PC-9 (cell line): ENCODE measurements around the gene KRTAP4-9. TPM values are rescaled to one million over a fixed set of nuclear protein-coding genes. Genes with fewer than 3 reads are reported as not detected.

Experiments used
- BruUV-seq: library from RNA; stranded (reverse); fragments of 400-500 nt; replicated peaks from 2 replicates; lab custom pipeline; 2021; lab: Mats Ljungman, UMichigan
- CTCF ChIA-PET: fragments of 300-600 bp; sonication (Branson Sonifier 250); formaldehyde crosslinking; loops from one replicate; lab custom pipeline; 2022; ENCODE audit warnings: antibody characterized with exemption; lab: Charles Lee
- POLR2A ChIA-PET: fragments of 300-600 bp; sonication (Branson Sonifier 250); formaldehyde crosslinking; loops from one replicate; lab custom pipeline; 2022; ENCODE audit warnings: antibody characterized with exemption; ENCODE audit not compliant: unreplicated experiment; lab: Charles Lee
- DNase-seq, 2 experiments: peaks; one replicate each; pipeline versions ENCODE4 v3.0.0 to v3.0.0-alpha.2; 2015 to 2022; ENCODE audit warnings: mixed read lengths in 1 of 2
- H2AFZ ChIP-seq: fragments of 200-600 bp; sonication (generic); 2 replicates; pipeline ENCODE4 v1.8.1; 2017; ENCODE audit warnings: antibody characterized with exemption
- H3F3A ChIP-seq: fragments of 200-600 bp; sonication (generic); 2 replicates; pipeline ENCODE4 v1.8.1; 2017; ENCODE audit warnings: antibody characterized with exemption, mild to moderate bottlenecking, low read depth; ENCODE audit not compliant: insufficient read depth
- H3K27ac ChIP-seq: fragments of 200-600 bp; sonication (generic); 2 replicates; pipeline ENCODE4 v1.6.1; 2016; ENCODE audit warnings: mixed run types
- H3K27me3 ChIP-seq: fragments of 200-600 bp; sonication (generic); 2 replicates; pipeline ENCODE4 v1.6.1; 2016; ENCODE audit warnings: low read depth, mixed run types; ENCODE audit not compliant: insufficient read depth
- H3K36me3 ChIP-seq: fragments of 200-600 bp; sonication (generic); 2 replicates; pipeline ENCODE4 v1.6.1; 2016; ENCODE audit warnings: low read depth, mixed run types
- H3K4me1 ChIP-seq: fragments of 200-600 bp; sonication (generic); replicated peaks from 2 replicates; pipeline ENCODE4 v1.6.1; 2016; ENCODE audit warnings: mixed run types; ENCODE audit not compliant: insufficient read depth
- H3K4me2 ChIP-seq: fragments of 200-600 bp; sonication (generic); 2 replicates; pipeline ENCODE4 v1.6.1; 2017; ENCODE audit warnings: mixed run types
- H3K4me3 ChIP-seq: fragments of 200-600 bp; sonication (generic); 2 replicates; pipeline ENCODE4 v1.6.1; 2016; ENCODE audit warnings: mixed run types
- H3K79me2 ChIP-seq: fragments of 200-600 bp; sonication (generic); 2 replicates; pipeline ENCODE4 v1.6.1; 2017; ENCODE audit warnings: low read depth, mixed run types
- H3K9me2 ChIP-seq: fragments of 200-600 bp; sonication (generic); 2 replicates; pipeline ENCODE4 v1.8.1; 2017; ENCODE audit warnings: mild to moderate bottlenecking; ENCODE audit not compliant: insufficient read depth
- H3K9me3 ChIP-seq: fragments of 200-600 bp; sonication (generic); 2 replicates; pipeline ENCODE4 v1.8.1; 2016; ENCODE audit warnings: low read depth; ENCODE audit not compliant: insufficient read depth
- H4K20me1 ChIP-seq: fragments of 200-600 bp; sonication (generic); 2 replicates; pipeline ENCODE4 v1.8.1; 2017; ENCODE audit not compliant: insufficient read depth
- CTCF ChIP-seq: fragments of 200-600 bp; sonication (generic); conservative IDR thresholded peaks from 2 replicates; pipeline ENCODE4 v1.6.1; 2017; ENCODE audit warnings: mixed run types, antibody characterized with exemption, mild to moderate bottlenecking, moderate library complexity
- EZH2 ChIP-seq: fragments of 200-600 bp; sonication (generic); IDR thresholded peaks from 2 replicates; pipeline ENCODE4 v1.8.0; 2017; ENCODE audit warnings: antibody characterized with exemption, low read depth
- intact Hi-C: fragments of 100-400 bp; cut with micrococcal nuclease; formaldehyde crosslinking; loops from one replicate; pipeline ENCODE4 v1.10.0; 2022; ENCODE audit not compliant: unreplicated experiment
- total RNA-seq: library from RNA; stranded (reverse); gene quantifications from 2 replicates; pipeline ENCODE4 v1.2.3, GENCODE V29; 2021

KRTAP4-9 gene
- total RNA-seq, 1 experiment from 2014 or later, result not detected

DNA sequence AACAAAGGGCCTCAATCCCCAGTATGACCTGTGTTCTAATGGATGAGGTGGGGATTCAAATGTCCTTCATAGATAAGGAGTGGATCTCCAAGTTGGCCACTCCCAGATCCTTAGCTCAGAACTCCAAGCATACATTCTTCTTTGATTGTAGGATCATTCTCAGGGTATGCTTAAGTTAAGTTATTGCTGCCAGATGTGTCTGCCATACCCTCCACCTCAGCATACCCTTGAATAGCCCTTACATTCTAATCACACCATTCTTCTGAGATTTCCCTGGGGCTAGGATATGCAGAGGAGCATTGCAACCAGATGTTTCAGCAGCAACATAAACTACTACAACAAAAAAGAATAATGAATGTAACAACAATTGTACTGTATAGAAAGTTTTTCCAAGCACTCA, 37.9 kb upstream of the KRTAP4-9 start:
- H3K4me1 ChIP-seq, result peaks cover 21% of the 10 kb centered on the region
- H2AFZ ChIP-seq, result no peak overlapping the region
- no peaks in the 10 kb centered on the region for H4K20me1 ChIP-seq
- CTCF ChIA-PET, result no interaction called here
- no peak overlapping the region for H3K27ac ChIP-seq
- BruUV-seq, result no TSS peak
- no peak overlapping the region for H3K4me3 ChIP-seq
- no peak for TF ChIP-seq EZH2
- H3F3A ChIP-seq, result peaks cover 5% of the 10 kb centered on the region; the same call in 1 of the 2 replicates
- no peaks in the 10 kb centered on the region for H3K36me3 ChIP-seq
- no peak overlapping the region for H3K4me2 ChIP-seq
- intact Hi-C loops, result loop anchor here (10.0 kb wide), 1 partner anchor 478 kb away; no protein-coding TSS in a partner anchor
- no peaks in the 10 kb centered on the region for H3K9me3 ChIP-seq
- POLR2A ChIA-PET, result no interaction called here
- no peaks in the 10 kb centered on the region for H3K27me3 ChIP-seq
- DNase-seq, result no peak
- H3K9me2 ChIP-seq, result no peaks in the 10 kb centered on the region
- H3K79me2 ChIP-seq, result no peaks in the 10 kb centered on the region

GRCh38 chr17:41069031-41069430, 36.2 kb upstream of the KRTAP4-9 start:
- TF ChIP-seq EZH2 (no peak), CTCF (no peak)
- H3K9me3 ChIP-seq, result no peaks in the 10 kb centered on the region
- intact Hi-C loops, result loop anchor here (10.0 kb wide), 1 partner anchor 476 kb away; no protein-coding TSS in a partner anchor
- no peak overlapping the region for H3K4me3 ChIP-seq
- no peak overlapping the region for H2AFZ ChIP-seq
- DNase-seq, result no peak
- H3K79me2 ChIP-seq, result no peaks in the 10 kb centered on the region
- peaks cover 18% of the 10 kb centered on the region for H3K4me1 ChIP-seq
- H3K27me3 ChIP-seq, result no peaks in the 10 kb centered on the region
- POLR2A ChIA-PET, result no interaction called here
- CTCF ChIA-PET, result no interaction called here
- no peaks in the 10 kb centered on the region for H3K9me2 ChIP-seq
- BruUV-seq, result no TSS peak
- H4K20me1 ChIP-seq, result no peaks in the 10 kb centered on the region
- H3K27ac ChIP-seq, result no peak overlapping the region
- H3K4me2 ChIP-seq, result no peak overlapping the region
- H3F3A ChIP-seq, result peaks cover 5% of the 10 kb centered on the region; the same call in 1 of the 2 replicates
- no peaks in the 10 kb centered on the region for H3K36me3 ChIP-seq

DNA sequence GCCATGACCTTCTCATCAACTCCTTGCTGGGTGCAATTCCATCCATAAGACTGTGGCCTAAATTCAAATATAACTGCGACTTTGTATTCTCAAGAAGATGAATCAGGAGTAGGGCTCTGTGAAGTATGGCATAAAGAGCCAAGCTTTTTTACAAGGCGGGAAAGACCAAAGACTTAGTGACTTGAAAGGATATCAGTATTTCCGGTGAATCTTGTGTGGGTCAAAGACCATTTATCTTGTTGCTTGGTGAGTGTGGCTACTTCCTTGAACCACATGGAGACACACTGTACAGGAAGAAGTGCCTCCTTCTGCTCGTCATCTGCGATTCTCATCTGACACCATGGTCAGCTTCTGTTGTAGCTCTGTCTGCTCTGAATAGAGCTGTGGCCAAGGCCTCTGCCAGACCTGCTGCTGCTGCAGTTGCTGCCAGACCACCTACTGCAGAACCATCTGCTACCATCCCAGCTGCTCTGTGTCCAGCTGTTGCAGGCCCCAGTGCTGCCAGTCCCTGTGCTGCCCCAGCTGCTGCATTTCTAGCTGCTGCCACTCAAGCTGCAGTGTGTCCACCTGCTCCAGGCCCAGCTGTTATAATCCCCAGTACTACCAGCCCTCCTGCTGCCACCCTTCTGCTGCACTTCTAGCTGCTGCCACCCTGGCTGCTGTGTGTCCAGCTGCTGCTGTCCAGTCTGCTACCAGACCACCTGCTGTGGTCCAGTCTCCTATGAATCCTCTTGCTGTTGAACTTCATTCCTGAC, 33.4 kb upstream of the KRTAP4-9 start:
- Histone ChIP-seq H3K9me3 (peaks cover 3% of the 10 kb centered on the region; the same call in 1 of the 2 replicates), H3K4me2 (no peak overlapping the region), H3K79me2 (no peaks in the 10 kb centered on the region), H3K4me3 (no peak overlapping the region), H3K36me3 (no peaks in the 10 kb centered on the region), H3K27ac (no peak overlapping the region), H3K9me2 (no peaks in the 10 kb centered on the region), H3K4me1 (peaks cover 2% of the 10 kb centered on the region; the same call in 1 of the 2 replicates), H3K27me3 (no peaks in the 10 kb centered on the region), H2AFZ (no peak overlapping the region), H4K20me1 (no peaks in the 10 kb centered on the region), H3F3A (no peaks in the 10 kb centered on the region)
- intact Hi-C loops, result no loop called here
- ChIA-PET POLR2A (interaction anchor here (0.7 kb wide), 1 partner anchor 23 kb away, joined by 3 read pairs; no protein-coding TSS in a partner anchor), CTCF (no interaction called here)
- BruUV-seq, result no TSS peak
- TF ChIP-seq EZH2 (no peak), CTCF (no peak)
- no peak for DNase-seq
